DMS153 treated with DMSO at 0.1 percent for 48 hours (cell line): ENCODE measurements around the gene ZXDC.

Experiments
- DNase-seq: peaks from one replicate; lab custom pipeline; 2025; ENCODE audit not compliant: unreplicated experiment; lab: John Stamatoyannopoulos, UW

The ZXDC gene

DNA sequence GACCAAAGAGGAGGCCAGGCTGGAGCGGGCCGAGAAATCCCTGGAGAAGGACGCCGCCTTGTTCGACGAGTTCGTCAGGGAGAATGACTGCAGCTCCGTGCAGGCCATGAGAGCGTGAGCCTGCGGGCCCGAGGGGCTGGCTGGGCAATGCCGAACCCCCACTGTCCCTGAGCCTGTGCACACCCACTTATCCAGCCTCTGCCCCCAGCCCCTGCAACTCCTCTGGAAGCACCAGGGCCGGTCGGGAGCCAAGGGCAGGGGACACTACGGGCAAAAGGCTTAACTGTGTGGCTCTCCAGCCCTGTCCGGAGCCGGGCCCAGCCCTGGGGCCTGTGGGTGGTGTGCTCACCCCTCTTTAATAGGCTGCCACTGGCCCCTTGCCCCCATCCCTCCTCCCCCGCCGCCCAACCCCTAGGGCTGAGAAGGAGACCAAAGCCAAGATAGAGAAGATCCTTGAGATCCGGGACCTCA, 57.0 kb downstream of the ZXDC start:
- DNase-seq = no peak

DNA sequence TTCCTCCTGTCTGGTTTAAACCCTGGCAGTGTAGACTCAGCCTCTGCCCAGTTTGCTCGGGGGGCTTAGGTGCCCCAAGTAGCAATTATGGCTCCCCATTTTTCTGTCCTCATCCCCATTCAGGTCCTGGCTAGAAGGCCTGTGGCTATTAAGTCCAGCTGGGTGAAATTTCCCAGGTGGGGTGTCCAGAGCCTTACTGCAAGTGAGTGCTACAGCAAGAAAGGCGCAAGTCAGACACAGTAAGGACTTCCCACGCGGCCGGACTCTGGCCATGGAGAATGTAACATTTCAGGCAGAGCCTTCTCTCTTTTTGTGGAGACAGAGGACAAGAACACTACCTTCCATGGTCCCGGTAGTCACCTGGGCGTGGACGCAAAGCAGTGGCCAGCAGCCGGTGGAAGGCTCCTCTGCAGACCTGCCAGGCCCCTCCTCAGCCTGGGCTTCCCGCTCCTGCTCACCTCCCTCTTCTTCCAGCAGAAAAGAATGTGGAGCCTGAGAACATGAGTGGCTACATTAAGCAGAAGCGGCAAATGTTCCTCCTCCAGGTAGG, 57.6 kb downstream of the ZXDC start:
- DNase-seq = no peak

DNA sequence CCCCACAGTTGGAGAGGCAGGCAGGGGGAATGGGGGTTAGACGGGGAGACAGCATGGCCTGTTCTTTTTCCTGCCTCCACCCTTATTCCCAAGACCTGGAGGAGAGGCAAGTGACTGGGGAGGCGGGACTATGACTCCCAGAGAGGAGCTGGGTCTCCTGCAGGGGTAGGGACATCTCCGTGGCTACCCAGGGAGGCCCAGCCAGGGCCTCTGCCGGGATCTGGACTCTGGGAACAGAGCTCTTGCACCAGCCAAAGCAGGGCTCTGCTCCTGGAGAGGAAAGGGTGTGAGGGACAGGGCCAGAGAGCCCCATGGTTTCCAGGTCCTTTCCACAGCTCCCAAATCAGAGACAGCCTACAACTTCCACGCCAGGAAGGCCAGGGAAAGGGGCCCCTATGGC, 58.2 kb downstream of the ZXDC start:
- DNase-seq = no peak

DNA sequence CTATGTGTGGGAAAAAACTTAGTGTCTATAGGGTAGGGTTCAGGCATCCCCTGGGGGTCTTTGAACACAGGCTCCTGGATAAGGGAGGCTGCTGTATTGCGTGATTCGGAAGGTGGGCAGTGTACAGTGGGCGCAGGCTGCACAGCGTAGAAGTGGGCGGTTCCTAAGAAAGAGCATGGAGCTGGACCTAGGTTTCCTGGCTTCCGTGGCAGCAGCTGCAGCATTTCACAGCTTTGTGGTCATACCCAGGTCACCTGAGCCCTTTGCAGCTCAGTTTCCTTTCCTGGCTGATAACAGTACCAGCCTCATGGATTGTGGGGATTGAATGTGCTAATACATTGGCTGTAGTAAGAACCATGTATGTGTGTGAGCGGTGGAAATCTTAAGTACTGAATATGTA, 58.7 kb downstream of the ZXDC start:
- DNase-seq = no peak

DNA sequence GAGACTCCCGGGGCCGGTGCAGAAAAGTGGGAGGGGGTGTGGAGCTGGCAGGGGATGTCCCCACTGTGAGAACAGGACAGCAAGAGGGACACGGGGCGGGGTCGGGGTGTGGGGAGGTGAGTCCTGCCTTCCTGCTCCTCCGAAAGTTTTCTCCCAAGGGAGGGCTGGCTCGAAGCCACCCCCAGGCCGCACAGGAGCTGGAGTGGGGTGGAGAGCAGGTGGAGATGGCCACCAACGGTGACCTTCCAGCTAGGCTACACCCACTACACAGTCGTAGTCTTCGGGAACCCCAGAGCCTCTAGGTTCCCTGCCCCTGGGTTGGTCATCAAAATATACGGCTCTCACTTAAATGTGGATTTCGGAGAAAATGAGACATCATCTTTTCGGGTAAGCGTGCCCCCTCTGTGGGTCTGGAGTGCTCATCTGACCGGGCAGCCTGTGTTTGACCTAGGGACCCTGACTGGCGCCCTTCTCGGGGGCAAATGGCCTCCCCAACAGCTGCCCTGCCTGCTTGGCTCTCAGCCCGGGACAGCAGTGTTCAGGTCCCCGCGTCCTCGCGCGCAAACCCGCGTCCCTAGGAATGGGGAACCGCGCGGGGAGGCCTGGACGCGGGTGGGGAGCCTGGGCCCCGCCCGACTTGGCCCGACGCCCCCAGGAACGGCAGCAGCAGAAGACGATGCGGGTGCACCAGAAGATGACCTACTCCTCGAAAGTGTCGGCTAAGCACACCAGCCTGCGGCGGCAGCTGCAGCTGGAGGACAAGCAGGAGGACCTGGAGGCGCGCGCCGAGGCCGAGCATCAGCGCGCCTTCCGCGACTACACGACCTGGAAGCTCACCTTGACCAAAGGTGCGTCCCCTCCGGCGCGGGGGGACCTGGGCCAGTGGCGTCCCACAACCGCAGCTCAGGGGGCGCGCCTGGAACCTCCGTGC, 59.8 kb downstream of the ZXDC start:
- no peak for DNase-seq

DNA sequence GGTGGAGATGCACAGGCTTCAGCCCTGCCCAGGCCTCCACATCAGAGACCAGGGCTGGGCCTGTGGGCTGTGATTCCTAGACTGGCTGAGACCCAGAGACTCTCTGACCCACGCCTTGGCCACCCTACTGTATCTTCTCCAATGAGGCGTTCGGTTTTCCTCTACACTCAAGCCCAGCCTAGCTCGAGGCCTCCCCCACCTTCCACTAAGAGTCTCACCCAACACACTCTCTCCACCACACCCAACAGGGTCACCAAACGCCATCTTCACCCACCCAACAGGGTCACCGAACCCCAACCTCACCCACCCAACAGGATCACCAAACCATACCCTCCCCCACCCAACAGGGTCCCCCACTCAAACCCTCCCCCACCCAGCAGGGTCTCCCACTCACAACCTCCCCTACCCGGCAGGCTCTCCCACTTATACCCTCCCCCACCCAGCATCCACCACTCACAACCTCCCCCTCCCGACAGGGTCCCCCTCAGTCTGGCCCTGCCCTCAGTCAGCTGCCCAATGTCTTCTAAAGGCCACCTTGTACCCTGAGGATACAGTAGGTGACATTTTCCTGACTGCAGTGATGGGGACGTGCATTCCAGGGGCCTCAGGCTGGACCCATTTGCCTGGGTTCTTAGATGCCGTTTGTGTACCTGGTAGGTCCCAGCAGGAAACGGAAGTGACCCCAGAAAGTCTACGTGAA, 60.6 kb downstream of the ZXDC start:
- no peak for DNase-seq

DNA sequence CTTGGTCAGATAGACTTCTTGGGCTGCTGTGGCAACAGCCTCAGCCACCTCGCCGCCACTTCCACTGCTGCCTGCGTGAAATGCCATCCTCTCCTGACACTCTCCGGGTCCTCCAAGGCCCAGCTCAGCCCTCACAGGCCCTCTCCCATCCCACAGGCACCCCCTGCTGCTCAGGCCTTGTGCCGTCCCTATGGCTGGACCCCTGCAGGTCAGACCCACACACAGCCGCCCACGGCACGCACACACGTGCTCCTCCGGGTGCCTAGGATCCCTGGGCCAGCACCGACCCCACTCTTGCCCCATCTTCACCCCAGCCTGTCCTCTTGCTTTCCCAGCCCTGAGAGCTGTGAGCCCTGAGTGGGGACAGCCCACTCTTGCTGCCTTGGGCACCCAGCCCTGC, 61.3 kb downstream of the ZXDC start:
- DNase-seq = no peak

DNA sequence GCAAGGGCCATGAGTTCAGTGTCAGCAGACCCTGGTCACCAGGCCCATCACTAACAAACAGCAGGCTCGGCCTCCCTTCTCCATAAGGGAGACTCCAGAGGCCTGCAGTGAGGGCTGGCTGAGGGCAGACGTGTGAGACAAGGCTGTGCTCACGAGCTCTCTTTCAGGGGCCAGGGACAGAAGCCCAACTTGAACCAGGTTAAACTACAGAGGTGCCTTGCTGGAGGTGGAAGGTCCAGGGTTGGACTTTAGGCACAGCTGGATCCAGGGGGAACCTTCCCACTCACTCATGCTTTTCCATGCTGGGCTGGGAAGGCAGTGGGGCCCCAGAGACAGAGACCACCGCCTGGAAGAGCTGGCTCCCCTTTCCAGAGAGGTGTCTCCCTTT, 62.0 kb downstream of the ZXDC start:
- DNase-seq = no peak

DNA sequence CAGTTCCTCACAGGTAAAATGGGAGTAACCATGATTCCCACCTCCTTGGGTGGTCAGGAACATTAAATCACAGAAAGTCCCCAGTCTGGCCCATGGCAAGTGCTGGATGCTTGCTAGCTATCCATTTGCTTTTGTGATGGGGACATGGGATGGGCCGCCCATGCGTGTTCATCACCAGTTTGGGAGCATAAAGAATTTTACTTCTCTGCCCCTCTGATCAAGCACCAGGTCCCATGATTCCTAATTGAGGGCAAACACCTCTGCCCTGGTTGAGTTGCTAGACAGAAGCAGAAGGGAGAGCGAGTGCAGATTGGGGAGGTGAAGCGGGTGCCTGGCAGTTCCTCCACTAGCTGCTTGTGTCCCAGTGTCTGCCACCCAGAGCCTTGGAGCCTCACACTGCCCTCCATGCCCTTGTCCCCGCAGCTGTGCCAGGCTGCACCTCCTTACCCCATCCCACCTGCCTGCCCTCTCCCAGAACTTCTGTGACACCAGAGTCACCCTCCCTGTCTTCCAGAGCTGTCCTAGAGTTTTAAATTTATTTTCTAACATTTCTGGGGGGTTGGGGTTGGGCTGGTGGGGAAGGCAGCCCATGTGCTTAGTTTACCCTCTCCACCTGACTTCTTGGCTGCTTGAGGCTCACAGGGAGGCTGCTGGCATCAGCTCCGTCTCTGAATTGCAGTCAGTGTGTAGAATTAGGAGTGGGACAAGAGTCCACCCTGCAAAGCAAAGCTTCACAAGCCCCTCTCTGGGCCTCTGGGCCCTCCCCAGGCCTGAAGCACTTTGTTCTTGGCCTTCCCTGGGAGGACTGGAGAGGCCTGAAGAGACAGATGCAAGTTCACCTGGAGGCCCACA, 62.6 kb downstream of the ZXDC start:
- DNase-seq = no peak

DNA sequence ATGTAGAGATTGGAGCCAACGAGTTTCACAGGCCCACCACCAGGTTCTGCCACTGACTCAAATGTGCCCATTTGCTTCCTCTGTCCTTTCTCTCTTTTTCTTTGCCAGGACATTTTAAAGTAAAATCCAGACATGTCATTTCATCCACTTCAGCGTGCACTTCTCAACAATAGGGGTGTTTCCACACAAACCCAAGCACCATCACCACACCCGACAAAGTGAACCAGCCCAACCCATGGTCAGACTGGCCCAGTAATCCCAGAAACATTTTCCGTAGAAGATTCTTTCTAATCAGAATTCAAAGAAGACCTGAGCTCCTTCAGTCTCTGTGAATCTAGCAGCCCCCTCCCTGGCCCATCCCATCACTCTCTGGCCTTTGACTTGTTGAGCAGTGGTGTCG, 67.6 kb downstream of the ZXDC start:
- no peak for DNase-seq

DNA sequence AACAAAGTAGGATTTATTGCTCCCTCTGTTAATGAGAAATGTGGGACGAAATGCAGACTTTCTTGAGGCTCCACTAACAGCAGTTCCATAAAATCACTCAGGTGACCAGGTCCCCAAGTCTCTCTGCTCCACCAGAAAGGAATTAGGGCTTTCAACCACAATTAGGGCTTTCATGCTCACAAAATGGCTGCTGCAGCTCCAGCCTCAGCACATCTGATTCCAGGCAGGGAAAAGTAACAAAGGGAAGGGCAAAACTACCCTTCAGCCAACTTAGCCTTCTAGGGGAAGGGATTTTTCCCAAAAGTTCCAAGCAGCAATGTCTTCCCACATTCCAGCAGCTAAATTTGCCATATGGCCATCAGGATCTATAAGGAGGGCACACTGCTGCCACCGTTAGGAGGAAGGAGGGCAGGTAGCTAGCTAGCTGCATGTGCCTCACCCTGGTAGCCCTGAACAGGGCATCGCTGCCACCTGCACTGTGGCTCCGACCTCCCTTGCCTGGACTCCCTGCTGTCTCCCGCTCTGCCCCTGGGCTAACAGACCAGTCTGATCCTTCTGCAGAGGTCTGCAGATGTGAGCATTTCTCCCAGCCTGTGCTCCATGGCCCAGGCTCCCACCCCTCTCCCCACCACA, 68.2 kb downstream of the ZXDC start:
- no peak for DNase-seq

DNA sequence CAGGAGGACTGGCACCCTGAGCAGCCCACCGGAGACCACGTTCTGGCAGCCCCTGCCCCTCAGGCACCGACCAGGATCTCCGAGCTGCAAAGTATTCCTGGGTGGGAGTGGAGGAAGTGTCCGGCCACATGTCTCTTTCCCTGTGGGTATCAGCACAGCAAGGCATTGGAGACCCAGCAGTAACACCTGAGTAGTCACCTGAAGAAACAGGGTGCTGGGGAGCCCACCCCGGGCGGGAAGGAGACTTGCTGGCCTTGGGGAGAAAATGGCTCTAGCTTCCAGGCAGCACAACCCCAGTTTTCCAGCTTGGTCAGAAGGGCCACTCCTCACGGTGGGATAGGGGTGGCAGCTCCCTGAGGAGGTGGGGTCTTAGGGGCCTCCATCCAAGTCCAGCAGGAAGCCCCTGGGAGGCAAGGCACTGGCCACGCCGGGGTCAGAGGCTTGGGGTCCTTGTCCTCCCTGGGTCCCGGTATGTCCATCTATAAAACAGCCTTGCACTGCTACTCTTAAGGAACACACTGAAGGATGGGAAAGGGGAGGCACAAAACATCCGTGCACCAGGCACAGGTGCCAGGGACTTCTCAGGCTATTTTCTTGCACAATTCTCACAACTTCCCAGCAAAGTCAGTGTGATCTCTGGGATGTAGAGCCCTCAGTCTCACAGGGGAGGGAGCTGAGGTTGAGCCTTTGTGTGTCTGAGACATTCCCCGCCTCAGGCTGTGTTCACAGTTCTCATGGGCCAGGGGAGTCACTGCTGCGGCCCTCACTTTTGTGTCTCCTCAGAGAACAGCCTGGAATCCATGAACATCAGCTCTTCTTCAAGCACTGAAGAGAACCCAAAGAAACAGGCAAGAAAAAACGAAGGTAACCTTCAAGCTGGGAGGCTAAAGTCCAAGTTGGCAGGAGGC, 69.0 kb downstream of the ZXDC start:
- DNase-seq = no peak

DNA sequence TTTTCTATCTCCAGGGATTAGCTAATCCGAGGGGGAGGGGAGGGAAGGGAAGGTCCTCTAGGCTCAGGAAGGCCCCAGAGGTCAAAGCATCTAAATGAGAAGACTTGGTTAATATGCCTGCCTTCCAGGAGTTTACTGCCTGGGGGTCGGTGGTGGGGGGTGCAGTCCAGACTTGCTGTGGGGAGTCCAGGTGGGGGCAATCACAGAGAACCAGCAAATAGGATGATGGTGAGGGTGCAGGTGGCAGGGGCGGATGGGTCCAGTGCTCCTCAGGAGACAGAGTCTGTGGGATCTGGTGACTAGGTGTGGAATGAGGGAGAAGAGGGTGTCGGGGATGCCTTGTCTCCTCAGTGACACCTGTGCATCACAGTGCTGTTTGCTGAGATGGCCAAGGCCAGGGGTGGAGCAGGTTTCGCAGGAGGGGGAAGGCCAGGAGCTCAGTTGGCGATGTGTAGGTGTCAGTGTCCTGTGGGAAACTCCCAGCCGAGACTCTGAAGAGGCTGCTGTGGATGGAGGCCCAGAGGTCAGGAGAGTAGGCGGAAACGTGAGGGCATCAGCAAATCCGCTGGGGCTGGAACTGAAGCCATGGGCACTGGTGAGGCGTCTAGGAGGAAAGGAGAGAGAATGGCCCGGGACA, 72.9 kb downstream of the ZXDC start:
- DNase-seq = no peak

DNA sequence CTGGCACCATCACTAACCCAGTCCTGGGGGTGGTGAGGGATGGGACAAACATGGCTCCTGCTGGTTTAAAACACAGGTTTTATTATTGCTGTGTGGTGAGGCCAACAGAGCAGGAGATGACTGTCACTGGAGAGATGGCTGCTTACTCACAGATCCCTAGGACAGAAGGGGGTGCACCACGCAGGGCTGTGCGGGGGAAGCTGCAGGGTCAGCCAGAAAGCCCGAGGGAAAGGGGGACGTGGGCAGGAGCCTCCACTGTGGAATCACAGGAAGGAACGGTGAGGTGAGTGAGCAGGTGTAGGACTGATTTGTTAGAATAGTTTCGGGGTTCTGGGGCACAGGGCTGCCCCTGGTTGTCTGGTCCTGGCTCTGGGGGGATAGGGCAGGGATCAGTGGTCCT, 73.5 kb downstream of the ZXDC start:
- no peak for DNase-seq

DNA sequence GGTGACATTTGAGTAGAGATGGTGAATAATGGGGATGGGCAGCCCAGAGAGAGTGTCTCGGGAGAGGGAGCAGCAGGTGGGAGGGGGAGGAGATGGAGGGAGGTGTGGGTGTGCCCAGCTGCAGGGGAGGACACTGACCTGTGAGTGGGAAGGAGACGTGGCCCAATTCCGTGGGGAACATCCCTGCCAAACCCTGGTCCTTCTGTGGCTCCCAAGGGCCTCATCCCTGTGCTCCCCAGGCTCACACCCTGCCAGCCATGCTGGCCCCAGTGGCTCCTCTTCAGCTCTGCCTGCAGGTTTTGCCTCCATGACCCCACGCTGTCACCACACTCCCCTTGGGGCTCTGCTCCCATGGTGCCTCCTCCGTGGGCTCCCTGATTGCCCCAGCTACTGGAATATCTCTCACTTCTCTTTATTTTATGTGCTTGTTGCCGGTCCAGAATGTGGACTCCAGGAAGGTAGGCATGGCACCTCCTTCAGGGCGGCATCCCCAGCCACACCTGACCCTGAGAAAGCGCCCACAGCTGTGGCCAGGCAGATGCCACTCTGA, 74.0 kb downstream of the ZXDC start:
- DNase-seq = no peak

DNA sequence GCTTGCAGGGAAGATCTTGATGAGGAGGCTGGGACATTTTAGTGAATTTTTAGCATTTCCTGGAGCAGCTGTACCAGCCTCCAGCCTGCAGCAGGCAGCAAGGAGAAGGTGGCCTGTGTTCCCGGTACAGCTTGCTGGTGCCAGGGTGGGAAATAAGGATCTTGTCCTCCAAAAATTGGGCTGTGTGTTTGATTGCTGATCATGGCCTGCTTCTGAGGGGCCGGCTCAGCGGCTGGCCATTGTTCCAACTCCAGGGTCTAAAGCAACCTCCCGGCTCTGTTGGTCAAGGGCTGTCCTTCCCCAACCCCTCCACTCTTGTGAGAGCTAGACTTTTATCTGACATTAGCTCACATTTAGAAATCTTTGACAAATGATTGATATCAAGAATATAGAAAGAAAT, 75.9 kb downstream of the ZXDC start:
- no peak for DNase-seq

DNA sequence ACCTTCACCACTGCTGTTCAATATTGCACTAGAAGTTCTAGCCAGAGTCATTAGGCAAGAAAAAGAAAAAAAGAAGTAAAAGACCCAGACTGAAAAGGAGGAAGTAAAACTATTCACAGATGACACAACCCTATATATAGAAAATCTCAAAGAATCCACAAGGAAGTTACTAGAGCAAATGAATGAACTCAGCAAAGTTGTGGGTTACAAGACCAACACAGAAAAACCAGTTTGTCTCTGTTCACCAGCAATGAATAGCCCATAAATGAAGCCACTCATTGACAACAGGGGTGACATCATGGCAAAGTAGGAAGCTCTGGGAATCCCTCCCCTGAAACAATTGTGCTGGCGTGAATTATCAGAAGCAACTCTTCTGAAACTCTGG, 76.3 kb downstream of the ZXDC start:
- DNase-seq = no peak

DNA sequence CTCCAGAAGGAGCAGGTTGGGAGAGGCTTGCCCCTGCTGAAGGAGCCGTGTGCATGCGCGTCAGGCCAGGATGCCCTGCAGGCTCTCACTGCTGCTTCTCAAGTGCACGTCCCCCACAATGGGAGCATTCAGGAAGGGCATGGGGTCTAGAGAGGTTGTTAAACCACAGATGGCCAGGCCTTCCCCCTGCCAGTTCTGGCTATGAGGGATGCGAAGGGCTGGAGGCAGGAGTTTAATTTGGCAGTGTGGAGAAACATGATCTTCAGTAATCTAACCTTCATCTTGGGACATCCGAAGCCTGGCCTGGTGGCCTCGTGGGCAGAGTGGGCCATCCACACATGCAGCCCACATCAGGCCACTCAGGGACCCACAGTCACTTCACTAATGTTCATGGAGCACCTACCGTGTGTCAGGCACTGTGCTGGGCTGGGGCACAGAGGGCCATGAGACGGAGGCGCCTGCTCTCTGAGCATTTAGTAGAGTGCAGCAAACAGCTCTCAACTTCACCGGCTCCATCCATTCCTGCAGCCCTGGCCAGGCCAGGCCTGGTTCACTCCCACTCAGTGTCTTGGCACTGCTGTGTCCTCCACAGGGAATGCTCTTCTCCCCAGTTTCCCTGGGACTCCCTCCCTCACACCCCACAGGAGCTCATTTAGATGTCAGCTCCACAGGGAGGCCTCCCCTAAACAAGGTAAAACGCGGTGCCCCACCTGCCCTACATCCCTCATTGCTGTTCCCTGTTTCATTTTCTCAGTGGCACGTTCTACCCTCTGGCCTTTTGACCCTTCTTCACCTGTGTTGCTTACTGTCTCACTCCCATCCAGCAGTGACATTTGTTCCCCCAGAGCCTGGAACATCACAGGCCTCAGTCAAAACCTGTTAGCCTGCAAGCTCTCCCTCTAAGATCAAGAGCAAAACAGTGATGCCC, 77.0 kb downstream of the ZXDC start:
- no peak for DNase-seq
